ENCODE data around the gene ARF1.

The ARF1 gene

GRCh38 chr1:228131766-228132165 lies 49.3 kb downstream of the ARF1 start:
- Histone ChIP-seq H3K9ac (no peak overlapping the region), H3K36me3 (ENCODE audit: insufficient read depth) (no peaks in the 10 kb centered on the region), H3K4me1 (ENCODE audit: low read depth, poor library complexity, severe bottlenecking) (peaks cover 5% of the 10 kb centered on the region), H3K4me3 (IDR thresholded peaks at IDR 0.05; ENCODE audit: insufficient read depth, low read depth, low read length) (no peak overlapping the region), H3K27ac (no peak overlapping the region), H3K4me2 (no peak overlapping the region), H3K79me2 (ENCODE audit: insufficient read depth, low read depth) (no peaks in the 10 kb centered on the region), H4K20me1 (ENCODE audit: insufficient read depth) (no peaks in the 10 kb centered on the region), H3K27me3 (ENCODE audit: insufficient read depth, low read depth) (no peaks in the 10 kb centered on the region), H2AFZ (ENCODE audit: low read depth) (no peak overlapping the region)
- no peak for TF ChIP-seq CTCF (conservative IDR thresholded peaks at IDR 0.05; ENCODE audit: low read depth, low read length)

GRCh38 chr1:228134591-228134990 lies 52.1 kb downstream of the ARF1 start:
- no peak for TF ChIP-seq CTCF (conservative IDR thresholded peaks at IDR 0.05; ENCODE audit: low read depth, low read length)
- H3K36me3 ChIP-seq (ENCODE audit: insufficient read depth): no peaks in the 10 kb centered on the region
- no peaks in the 10 kb centered on the region for H4K20me1 ChIP-seq (ENCODE audit: insufficient read depth)
- H3K79me2 ChIP-seq (ENCODE audit: insufficient read depth, low read depth): no peaks in the 10 kb centered on the region
- H3K27me3 ChIP-seq (ENCODE audit: insufficient read depth, low read depth): no peaks in the 10 kb centered on the region
- H3K27ac ChIP-seq: no peak overlapping the region
- peaks cover 5% of the 10 kb centered on the region for H3K4me1 ChIP-seq (ENCODE audit: low read depth, poor library complexity, severe bottlenecking)
- no peak overlapping the region for H2AFZ ChIP-seq (ENCODE audit: low read depth)
- no peak overlapping the region for H3K4me3 ChIP-seq (IDR thresholded peaks at IDR 0.05; ENCODE audit: insufficient read depth, low read depth, low read length)
- no peak overlapping the region for H3K4me2 ChIP-seq
- no peak overlapping the region for H3K9ac ChIP-seq

DNA sequence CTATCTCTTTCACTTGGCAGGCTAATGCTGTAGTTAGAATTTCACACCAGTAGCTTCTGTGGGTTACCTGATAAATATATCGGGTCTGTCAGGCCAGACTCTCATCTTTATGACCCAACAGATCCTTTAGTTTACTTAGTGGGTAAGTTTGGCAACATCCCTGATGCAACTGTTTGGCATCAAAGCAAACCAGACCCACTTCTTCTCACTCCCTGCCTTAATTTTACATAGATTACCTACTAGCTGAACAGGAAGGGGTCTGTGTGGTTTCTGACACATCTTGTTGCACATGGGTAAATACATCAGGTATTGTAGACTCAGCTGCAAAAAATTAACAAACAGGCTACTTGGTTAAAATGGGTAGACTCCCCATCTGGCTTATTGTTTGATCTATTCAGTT lies 54.4 kb downstream of the ARF1 start:
- Histone ChIP-seq H3K9ac (no peak overlapping the region), H3K79me2 (ENCODE audit: insufficient read depth, low read depth) (peaks cover 17% of the 10 kb centered on the region), H2AFZ (ENCODE audit: low read depth) (no peak overlapping the region), H3K4me1 (ENCODE audit: low read depth, poor library complexity, severe bottlenecking) (peaks cover 5% of the 10 kb centered on the region), H3K36me3 (ENCODE audit: insufficient read depth) (no peaks in the 10 kb centered on the region), H3K27me3 (ENCODE audit: insufficient read depth, low read depth) (no peaks in the 10 kb centered on the region), H3K27ac (no peak overlapping the region), H3K4me3 (IDR thresholded peaks at IDR 0.05; ENCODE audit: insufficient read depth, low read depth, low read length) (no peak overlapping the region), H4K20me1 (ENCODE audit: insufficient read depth) (no peaks in the 10 kb centered on the region), H3K4me2 (no peak overlapping the region)
- TF ChIP-seq CTCF (conservative IDR thresholded peaks at IDR 0.05; ENCODE audit: low read depth, low read length): no peak

GRCh38 chr1:228139406-228139930 lies 57.0 kb downstream of the ARF1 start:
- H2AFZ ChIP-seq (ENCODE audit: low read depth): peak overlapping the region; percentile 96
- H4K20me1 ChIP-seq (ENCODE audit: insufficient read depth): no peaks in the 10 kb centered on the region; the same call in 1 of the 2 replicates
- H3K4me3 ChIP-seq (IDR thresholded peaks at IDR 0.05; ENCODE audit: insufficient read depth, low read depth, low read length): peak overlapping the region; percentile 48
- peak overlapping the region; percentile 48; the same call in 1 of the 2 replicates for H3K27ac ChIP-seq
- H3K4me1 ChIP-seq (ENCODE audit: low read depth, poor library complexity, severe bottlenecking): peaks cover 17% of the 10 kb centered on the region
- peaks cover 43% of the 10 kb centered on the region for H3K79me2 ChIP-seq (ENCODE audit: insufficient read depth, low read depth)
- H3K9ac ChIP-seq: peak overlapping the region; percentile 39; the same call in 1 of the 2 replicates
- no peak for TF ChIP-seq CTCF (conservative IDR thresholded peaks at IDR 0.05; ENCODE audit: low read depth, low read length)
- H3K36me3 ChIP-seq (ENCODE audit: insufficient read depth): no peaks in the 10 kb centered on the region
- H3K27me3 ChIP-seq (ENCODE audit: insufficient read depth, low read depth): no peaks in the 10 kb centered on the region
- peak overlapping the region; percentile 70 for H3K4me2 ChIP-seq
